ENCODE data around the gene GXYLT2. TPM values are rescaled to one million over a fixed set of nuclear protein-coding genes. Genes with fewer than 3 reads are reported as not detected.

GXYLT2 gene
- total and polyA plus RNA-seq, 2 of the 13 experiments (the other 11 are each of a cell fraction or from before 2014, with no cell fraction given): 4.3 to 6.9 TPM

DNA sequence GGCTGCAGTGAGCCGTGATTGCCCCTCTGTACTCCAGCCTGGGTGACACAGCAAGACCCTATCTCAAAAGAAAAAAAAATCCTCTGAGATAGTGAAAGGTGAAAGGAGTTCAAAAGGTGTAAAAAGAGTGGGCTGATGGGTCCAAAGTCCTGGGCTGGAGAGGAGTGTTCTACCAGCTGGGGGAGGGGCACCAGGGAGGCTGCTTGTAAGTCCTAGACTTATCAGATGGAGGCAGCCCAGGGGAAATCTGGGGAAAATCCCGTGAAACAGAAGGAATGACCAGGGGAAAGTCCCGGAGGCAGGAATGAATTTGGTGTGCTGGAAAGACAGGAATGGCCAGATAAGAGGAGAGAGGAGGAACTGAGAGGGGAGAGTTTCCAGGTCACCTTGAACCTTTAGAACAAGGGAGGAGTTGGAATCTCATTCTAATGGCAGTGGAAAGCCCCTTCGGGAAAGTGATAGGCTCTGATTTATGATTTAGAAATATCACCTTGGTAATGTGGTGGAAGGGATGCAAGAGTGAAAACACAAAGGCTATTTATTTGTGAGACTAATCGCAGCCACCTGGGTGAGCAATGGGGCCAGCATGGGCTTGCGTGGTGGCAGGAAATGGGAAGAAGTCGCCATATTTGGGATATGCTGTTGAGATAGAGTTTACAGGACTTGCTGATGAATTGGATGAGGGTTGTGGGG lies 85.3 kb downstream of the GXYLT2 start (continued):
- TF ChIP-seq ZNF567 (CRISPR knock-in tag; IDR thresholded peaks at IDR 0.05; ENCODE audit: borderline replicate concordance) (no peak), GATA4 (IDR thresholded peaks at IDR 0.05; ENCODE audit: borderline replicate concordance, low read depth) (peak; percentile 46; the same call in 1 of the 2 replicates), PAF1 (CRISPR knock-in tag; IDR thresholded peaks at IDR 0.05) (no peak), ASH2L (IDR thresholded peaks at IDR 0.05; ENCODE audit: insufficient read length, low read depth, low read length) (peak; percentile 39), ZNF75D (CRISPR knock-in tag; IDR thresholded peaks at IDR 0.05; ENCODE audit: borderline replicate concordance) (no peak), ZNF660 (CRISPR knock-in tag; IDR thresholded peaks at IDR 0.05; ENCODE audit: borderline replicate concordance, low read depth) (no peak), PHF8 (CRISPR knock-in tag; IDR thresholded peaks at IDR 0.05) (no peak), ZNF644 (CRISPR knock-in tag; IDR thresholded peaks at IDR 0.05; ENCODE audit: low read depth) (no peak), STAT5B (CRISPR knock-in tag; IDR thresholded peaks at IDR 0.05) (no peak), MBD4 (IDR thresholded peaks at IDR 0.05; ENCODE audit: borderline replicate concordance, low read length) (no peak), MAFK (conservative IDR thresholded peaks at IDR 0.05 in 1 of 2, IDR thresholded peaks at IDR 0.05 in 1 of 2; ENCODE audit: low read length in 2 of 2) (no peak), ZBTB7B (CRISPR knock-in tag; IDR thresholded peaks at IDR 0.05) (0 out of 2 replicates have a peak, but pooled peaks have one; percentile 46), SRSF9 (IDR thresholded peaks at IDR 0.05; ENCODE audit: borderline replicate concordance, insufficient read depth, low read depth, low read length, poor library complexity, severe bottlenecking) (no peak), XBP1 (CRISPR knock-in tag; IDR thresholded peaks at IDR 0.05) (no peak), CC2D1A (CRISPR knock-in tag; IDR thresholded peaks at IDR 0.05) (no peak), ZNF891 (CRISPR knock-in tag; IDR thresholded peaks at IDR 0.05) (no peak), HDAC6 (IDR thresholded peaks at IDR 0.05; ENCODE audit: low read depth, low read length) (no peak), HOXA7 (CRISPR knock-in tag; IDR thresholded peaks at IDR 0.05) (no peak)
- TF ChIP-seq, protein P1, sequence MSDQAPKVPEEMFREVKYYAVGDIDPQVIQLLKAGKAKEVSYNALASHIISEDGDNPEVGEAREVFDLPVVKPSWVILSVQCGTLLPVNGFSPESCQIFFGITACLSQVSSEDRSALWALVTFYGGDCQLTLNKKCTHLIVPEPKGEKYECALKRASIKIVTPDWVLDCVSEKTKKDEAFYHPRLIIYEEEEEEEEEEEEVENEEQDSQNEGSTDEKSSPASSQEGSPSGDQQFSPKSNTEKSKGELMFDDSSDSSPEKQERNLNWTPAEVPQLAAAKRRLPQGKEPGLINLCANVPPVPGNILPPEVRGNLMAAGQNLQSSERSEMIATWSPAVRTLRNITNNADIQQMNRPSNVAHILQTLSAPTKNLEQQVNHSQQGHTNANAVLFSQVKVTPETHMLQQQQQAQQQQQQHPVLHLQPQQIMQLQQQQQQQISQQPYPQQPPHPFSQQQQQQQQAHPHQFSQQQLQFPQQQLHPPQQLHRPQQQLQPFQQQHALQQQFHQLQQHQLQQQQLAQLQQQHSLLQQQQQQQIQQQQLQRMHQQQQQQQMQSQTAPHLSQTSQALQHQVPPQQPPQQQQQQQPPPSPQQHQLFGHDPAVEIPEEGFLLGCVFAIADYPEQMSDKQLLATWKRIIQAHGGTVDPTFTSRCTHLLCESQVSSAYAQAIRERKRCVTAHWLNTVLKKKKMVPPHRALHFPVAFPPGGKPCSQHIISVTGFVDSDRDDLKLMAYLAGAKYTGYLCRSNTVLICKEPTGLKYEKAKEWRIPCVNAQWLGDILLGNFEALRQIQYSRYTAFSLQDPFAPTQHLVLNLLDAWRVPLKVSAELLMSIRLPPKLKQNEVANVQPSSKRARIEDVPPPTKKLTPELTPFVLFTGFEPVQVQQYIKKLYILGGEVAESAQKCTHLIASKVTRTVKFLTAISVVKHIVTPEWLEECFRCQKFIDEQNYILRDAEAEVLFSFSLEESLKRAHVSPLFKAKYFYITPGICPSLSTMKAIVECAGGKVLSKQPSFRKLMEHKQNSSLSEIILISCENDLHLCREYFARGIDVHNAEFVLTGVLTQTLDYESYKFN (CRISPR knock-in tag; conservative IDR thresholded peaks at IDR 0.05): peak; percentile 90
- TF ChIP-seq, protein P2, sequence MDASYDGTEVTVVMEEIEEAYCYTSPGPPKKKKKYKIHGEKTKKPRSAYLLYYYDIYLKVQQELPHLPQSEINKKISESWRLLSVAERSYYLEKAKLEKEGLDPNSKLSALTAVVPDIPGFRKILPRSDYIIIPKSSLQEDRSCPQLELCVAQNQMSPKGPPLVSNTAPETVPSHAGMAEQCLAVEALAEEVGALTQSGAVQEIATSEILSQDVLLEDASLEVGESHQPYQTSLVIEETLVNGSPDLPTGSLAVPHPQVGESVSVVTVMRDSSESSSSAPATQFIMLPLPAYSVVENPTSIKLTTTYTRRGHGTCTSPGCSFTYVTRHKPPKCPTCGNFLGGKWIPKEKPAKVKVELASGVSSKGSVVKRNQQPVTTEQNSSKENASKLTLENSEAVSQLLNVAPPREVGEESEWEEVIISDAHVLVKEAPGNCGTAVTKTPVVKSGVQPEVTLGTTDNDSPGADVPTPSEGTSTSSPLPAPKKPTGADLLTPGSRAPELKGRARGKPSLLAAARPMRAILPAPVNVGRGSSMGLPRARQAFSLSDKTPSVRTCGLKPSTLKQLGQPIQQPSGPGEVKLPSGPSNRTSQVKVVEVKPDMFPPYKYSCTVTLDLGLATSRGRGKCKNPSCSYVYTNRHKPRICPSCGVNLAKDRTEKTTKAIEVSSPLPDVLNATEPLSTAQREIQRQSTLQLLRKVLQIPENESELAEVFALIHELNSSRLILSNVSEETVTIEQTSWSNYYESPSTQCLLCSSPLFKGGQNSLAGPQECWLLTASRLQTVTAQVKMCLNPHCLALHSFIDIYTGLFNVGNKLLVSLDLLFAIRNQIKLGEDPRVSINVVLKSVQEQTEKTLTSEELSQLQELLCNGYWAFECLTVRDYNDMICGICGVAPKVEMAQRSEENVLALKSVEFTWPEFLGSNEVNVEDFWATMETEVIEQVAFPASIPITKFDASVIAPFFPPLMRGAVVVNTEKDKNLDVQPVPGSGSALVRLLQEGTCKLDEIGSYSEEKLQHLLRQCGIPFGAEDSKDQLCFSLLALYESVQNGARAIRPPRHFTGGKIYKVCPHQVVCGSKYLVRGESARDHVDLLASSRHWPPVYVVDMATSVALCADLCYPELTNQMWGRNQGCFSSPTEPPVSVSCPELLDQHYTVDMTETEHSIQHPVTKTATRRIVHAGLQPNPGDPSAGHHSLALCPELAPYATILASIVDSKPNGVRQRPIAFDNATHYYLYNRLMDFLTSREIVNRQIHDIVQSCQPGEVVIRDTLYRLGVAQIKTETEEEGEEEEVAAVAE (CRISPR knock-in tag; IDR thresholded peaks at IDR 0.05; ENCODE audit: borderline replicate concordance): no peak
- TF ChIP-seq, protein P3, sequence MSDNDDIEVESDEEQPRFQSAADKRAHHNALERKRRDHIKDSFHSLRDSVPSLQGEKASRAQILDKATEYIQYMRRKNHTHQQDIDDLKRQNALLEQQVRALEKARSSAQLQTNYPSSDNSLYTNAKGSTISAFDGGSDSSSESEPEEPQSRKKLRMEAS (IDR thresholded peaks at IDR 0.05): no peak
- TF ChIP-seq, protein P4, sequence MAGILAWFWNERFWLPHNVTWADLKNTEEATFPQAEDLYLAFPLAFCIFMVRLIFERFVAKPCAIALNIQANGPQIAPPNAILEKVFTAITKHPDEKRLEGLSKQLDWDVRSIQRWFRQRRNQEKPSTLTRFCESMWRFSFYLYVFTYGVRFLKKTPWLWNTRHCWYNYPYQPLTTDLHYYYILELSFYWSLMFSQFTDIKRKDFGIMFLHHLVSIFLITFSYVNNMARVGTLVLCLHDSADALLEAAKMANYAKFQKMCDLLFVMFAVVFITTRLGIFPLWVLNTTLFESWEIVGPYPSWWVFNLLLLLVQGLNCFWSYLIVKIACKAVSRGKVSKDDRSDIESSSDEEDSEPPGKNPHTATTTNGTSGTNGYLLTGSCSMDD (CRISPR knock-in tag; IDR thresholded peaks at IDR 0.05): no peak

Data from HepG2 (cell line).